ENCODE results near the gene HECTD1. TPM values are rescaled to one million over a fixed set of nuclear protein-coding genes. Genes with fewer than 3 reads are reported as not detected.

Gene HECTD1
- total and polyA plus RNA-seq, 12 donors = 49.5 to 189 (median 151) TPM

GRCh38 chr14:31154956-31155355 lies 52.6 kb downstream of the HECTD1 start:
- Histone ChIP-seq H3K27me3 (no peaks in the 10 kb centered on the region), H3K27ac (no peak overlapping the region), H3K4me3 (no peak overlapping the region), H3K4me1 (no peaks in the 10 kb centered on the region), H3K9me3 (no peaks in the 10 kb centered on the region), H3K36me3 (peaks cover 0 to 100% (median 43%) of the 10 kb centered on the region in 9 donors)
- no peak for DNase-seq
- no peak for ATAC-seq
- 96% methylated on average over 12 of the region's 12 CpGs for WGBS, 2 donors
- TF ChIP-seq CTCF (IDR thresholded peaks at IDR 0.05) = no peak
- intact Hi-C loops (cut with DNase I) = loop anchor here in 2 of 10 donors (10.0 kb wide), 1 partner anchor 200 kb away; no protein-coding TSS in a partner anchor

GRCh38 chr14:31142455-31143087 lies 65.0 kb downstream of the HECTD1 start:
- DNase-seq = no peak

GRCh38 chr14:31139301-31139847 lies 68.2 kb downstream of the HECTD1 start:
- Histone ChIP-seq H3K27ac (no peak overlapping the region), H3K36me3 (peaks cover 0 to 100% (median 53%) of the 10 kb centered on the region in 9 donors), H3K4me1 (no peaks in the 10 kb centered on the region), H3K27me3 (no peaks in the 10 kb centered on the region), H3K9me3 (no peaks in the 10 kb centered on the region), H3K4me3 (no peak overlapping the region)
- no peak for TF ChIP-seq CTCF (IDR thresholded peaks at IDR 0.05)
- intact Hi-C loops (cut with DNase I) = loop anchor here in 2 of 10 donors (10.0 kb wide), 1 partner anchor 215 kb away; no protein-coding TSS in a partner anchor
- no peak for ATAC-seq
- 98 to 99% methylated on average over 4 of the region's 4 CpGs for WGBS, 2 donors
- no peak for DNase-seq

More at GRCh38 chr14:31142455-31143087, 65.0 kb downstream of the HECTD1 start:
- 93 to 96% methylated on average over 11 of the region's 11 CpGs for WGBS, 2 donors
- peaks cover 0 to 100% (median 58%) of the 10 kb centered on the region in 9 donors for H3K36me3 ChIP-seq
- no peaks in the 10 kb centered on the region for H3K4me1 ChIP-seq
- no peak overlapping the region for H3K27ac ChIP-seq
- intact Hi-C loops (cut with DNase I) = loop anchor here in 2 of 10 donors (5.0 to 10.0 kb wide), 2 partner anchors 35 to 212 kb away; no protein-coding TSS in a partner anchor
- TF ChIP-seq CTCF (IDR thresholded peaks at IDR 0.05) = no peak
- ATAC-seq = no peak
- H3K4me3 ChIP-seq = no peak overlapping the region
- no peaks in the 10 kb centered on the region for H3K9me3 ChIP-seq
- no peaks in the 10 kb centered on the region for H3K27me3 ChIP-seq

- Histone ChIP-seq H3K4me1 (no peaks in the 10 kb centered on the region), H3K36me3 (peaks cover 0 to 100% (median 45%) of the 10 kb centered on the region in 9 donors), H3K4me3 (no peak overlapping the region), H3K9me3 (no peaks in the 10 kb centered on the region), H3K27ac (no peak overlapping the region), H3K27me3 (no peaks in the 10 kb centered on the region)
- intact Hi-C loops (cut with DNase I) = loop anchor here in 2 of 10 donors (10.0 kb wide), 1 partner anchor 216 kb away; no protein-coding TSS in a partner anchor
- 94 to 99% methylated on average over 2 of the region's 2 CpGs for WGBS, 2 donors
- no peak for DNase-seq
- TF ChIP-seq CTCF (IDR thresholded peaks at IDR 0.05) = no peak
- ATAC-seq = no peak
Observed at GRCh38 chr14:31138301-31138700, 69.3 kb downstream of the HECTD1 start.

Measured in heart right ventricle (tissue), 16 donors.